HG03442 (cell line): Measurements from ENCODE around the gene RC3H2.
"Not testable (repeated sequence)": the region's sequence is repeated elsewhere in the genome, so short reads cannot be mapped to it uniquely, and the experiment has no call there.

Source experiments
- ATAC-seq: cut with Tn5 transposase; IDR thresholded peaks from one replicate; pipeline ENCODE4 v1.9.1; 2021; ENCODE audit warnings: mild to moderate bottlenecking, moderate library complexity; ENCODE audit not compliant: unreplicated experiment

The RC3H2 gene

DNA sequence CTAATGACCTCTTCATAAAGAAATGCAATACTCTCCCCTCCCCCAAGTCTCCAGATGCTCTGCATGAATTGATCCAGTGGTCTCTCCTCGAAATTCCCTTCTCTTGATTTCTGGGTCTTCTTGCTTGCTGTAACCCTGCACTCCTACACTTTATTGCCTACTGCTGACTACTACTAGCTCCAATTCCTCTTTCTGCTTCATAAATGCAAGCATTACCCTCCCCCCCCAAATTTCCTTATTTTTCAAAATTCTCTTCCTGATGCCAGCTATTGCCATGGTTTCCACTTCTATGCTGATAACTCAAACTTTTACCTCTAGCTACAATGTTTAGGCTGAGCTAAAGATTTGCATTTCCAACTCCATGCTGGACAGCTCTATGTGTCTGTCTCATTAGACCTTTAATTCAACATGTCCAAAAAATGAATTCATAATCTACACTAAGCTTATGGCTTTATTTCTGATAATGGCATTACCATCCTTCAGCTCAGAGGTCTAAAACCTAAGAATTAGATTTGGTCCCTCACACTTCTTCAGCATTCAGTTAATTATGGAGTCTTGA is 24.7 kb upstream of the RC3H2 start:
- no peak for ATAC-seq

DNA sequence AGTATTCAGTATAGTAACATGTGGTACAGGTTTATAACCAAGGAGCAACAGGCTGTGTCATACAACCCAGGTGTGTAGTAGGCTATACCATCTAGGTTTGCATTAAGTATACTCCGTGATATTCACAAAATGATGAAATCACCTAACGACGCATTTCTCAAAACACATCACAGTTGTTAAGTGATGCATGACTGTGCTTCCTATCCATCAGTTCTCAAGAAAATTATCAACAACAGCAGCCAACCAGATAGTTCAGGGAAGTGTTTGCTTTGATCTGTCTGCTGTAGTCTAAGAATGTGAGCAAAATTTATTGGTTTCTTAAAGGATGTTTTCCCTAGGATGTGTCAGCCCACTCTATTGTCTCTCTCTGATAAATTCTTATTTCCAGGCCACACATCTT is 18.8 kb upstream of the RC3H2 start:
- no peak for ATAC-seq

- no peak for ATAC-seq
Observed at GRCh38 chr9:122922713-122923112, 17.6 kb upstream of the RC3H2 start.

DNA sequence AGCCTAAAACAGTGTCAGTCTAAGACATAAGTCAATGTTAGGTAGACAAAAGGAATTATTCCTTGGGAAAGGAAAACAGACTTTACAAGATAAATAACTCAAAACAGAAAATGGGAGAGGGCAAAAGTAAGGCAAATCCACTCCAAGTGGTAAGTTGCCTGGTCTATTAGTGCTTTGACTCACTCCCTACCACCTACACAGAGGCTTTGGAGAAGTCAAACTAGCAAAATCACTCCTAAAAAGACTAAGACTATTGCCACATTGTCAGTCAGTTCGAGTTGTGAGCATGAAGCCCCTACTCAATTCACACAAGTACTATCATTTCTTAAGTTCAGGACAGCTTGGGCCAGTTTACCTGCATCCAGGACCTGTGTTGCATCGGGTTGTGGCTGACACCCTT is 13.2 kb upstream of the RC3H2 start:
- no peak for ATAC-seq

GRCh38 chr9:122912964-122913673 is 8.0 kb upstream of the RC3H2 start, which contains the start of gene ZBTB6:
ZBTB6 (minus strand) TSS chr9:122913323; CDS start chr9:122912072, 1,251 bp downstream.
- peak; percentile 97 for ATAC-seq

DNA sequence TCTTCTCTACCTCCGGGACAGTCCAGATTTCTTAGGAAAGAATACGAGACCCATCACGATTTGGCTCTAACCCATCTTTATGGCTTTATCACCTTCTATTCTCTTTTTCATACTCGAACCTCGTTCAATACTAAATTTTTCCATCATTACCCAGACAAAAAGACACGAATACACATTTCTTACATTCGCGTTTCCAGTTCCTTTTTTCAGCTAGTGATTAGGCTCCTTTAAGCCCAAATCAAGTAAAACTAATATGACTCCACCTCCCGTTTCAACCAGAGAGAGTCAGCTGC is 7.5 kb upstream of the RC3H2 start:
- ATAC-seq: no peak

DNA sequence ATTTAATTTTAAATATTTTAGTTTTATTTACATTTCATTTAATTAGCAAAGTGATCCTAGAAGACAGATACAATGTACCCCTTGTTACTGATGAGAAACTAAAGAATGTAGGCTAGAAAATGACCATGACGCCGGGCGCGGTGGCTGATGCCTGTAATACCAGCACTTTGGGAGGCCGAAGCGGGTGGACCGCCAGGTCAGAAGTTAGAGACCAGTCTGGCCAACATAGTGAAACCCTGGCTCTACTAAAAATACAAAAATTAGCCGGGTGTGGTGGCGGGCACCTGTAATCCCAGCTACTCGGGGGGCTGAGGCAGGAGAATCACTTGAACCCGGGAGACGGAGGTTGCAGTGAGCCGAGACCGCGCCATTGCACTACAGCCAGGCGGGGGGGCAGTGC is 963 bp upstream of the RC3H2 start:
- not testable (repeated sequence) for ATAC-seq

GRCh38 chr9:122904466-122904822 is 715 bp downstream of the RC3H2 start:
- peak; percentile 16 for ATAC-seq

DNA sequence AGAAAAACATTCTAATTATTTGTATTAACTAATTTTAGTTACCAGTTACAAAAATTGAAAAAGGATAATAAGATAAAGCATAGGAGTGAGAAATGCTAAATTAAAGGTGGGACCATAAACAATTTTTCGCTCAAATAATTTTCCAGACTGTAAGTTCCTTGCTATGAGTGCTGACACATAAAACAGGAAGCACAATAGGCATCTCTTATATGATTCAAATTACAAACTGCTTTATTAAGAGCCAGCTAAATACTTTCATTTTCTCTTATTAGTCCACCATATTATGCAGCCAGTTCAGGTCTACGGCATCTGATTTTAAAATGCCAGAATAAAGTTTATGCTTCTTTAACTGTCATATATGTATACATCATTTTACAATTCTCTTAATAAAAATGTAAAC is 4.4 kb downstream of the RC3H2 start:
- ATAC-seq: no peak

DNA sequence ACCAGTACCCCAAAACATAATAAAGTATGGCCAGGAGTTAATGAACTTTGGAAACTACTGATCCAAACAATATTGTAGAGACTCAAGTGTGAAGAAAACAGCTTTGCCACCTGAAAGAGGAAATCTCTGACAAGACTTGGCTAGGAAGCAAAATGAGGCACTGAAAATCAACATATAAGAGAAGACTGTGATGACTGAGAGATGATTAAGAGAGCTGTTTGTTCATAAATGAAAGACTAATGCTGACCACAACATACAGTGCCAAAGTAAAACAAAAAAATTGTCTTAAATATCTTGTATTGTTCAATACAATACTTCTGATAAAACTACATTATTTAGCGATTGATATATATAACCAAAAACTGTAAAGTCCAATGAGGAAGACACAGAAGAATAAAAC is 7.2 kb downstream of the RC3H2 start:
- ATAC-seq: no peak

DNA sequence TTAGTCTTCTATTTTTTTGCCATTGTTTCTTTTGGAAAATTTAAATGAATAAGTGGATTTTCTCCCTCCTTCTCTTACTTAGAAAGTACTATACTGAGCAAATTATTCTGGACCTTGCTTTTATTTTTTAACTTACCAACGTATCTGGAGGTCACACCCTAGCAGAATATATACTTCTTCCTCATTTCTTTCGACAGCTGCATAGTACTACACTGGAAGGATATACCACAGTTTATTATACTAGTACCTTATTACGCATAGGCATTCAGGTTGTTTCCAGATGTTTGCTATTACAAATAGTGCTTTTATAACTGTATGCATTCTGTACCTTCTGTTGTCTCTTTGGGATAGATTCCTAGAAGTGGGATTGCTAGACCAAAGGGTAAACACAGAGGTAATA is 16.7 kb downstream of the RC3H2 start:
- ATAC-seq: no peak

- no peak for ATAC-seq
Observed at GRCh38 chr9:122883125-122883524, 22.0 kb downstream of the RC3H2 start.

DNA sequence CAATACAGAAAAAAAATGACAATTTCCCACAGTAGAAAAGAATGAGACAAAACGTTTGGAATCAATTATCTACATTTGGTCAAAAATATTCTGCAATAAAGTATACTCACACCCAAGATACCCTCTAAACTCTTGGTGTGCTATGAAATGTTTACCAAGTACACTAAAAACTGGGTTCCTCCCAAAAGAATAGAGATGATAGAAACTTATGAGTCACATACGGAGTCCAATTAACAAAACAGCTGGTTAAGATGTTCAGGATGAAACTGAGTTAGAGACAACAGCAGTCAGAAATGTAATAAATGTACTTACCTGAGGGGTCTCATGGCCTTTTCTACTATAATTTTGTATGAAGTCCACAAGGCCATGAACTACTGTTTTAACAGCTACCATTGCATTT is 25.7 kb downstream of the RC3H2 start:
- no peak for ATAC-seq

DNA sequence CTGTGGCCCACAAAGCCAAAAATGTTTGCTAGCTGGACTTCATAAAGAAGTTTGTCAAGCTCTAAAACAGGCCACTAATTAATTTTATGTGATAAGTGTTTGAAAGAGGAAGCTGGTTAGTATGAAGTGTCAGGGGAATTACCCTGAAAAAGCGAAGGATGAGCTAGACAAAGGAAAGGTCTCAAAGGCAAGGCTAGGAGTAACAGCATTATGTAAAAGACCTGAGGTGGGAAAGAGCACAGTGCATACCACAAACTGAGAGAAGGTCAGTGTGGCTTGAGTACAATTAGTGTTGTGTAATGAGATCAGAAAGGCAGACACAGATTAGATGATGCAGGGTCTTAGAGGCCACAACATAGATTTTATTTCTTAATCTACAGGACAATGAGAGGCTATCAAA is 29.6 kb downstream of the RC3H2 start:
- ATAC-seq: no peak

DNA sequence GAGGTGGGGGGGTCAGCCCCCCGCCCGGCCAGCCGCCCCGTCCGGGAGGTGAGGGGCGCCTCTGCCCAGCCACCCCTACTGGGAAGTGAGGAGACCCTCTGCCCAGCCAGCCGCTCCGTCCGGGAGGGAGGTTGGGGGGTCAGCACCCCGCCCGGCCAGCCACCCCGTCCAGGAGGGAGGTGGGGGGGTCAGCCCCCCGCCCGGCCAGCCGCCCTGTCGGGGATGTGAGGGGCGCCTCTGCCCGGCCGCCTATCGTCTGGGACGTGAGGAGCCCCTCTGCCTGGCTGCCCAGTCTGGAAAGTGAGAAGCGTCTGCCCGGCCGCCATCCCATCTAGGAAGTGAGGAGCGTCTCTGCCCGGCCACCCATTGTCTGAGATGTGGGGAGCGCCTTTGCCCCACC is 37.9 kb downstream of the RC3H2 start:
- not testable (repeated sequence) for ATAC-seq

DNA sequence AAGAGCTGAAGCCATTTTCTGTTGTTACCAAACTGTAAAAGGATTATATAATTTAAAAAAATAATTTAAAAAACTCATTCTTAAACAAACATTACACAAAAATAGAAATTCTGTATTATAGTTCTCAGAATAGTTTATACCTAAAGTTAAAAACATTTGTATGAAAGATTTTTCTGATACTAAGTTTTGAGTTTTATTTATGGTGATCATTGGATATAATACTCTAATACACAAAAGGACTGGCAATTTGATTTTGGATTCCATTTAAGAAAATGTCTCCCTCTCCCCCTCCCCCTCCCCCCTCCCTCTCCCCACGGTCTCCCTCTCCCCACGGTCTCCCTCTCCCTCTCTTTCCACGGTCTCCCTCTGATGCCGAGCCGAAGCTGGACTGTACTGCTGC is 39.1 kb downstream of the RC3H2 start:
- no peak for ATAC-seq

DNA sequence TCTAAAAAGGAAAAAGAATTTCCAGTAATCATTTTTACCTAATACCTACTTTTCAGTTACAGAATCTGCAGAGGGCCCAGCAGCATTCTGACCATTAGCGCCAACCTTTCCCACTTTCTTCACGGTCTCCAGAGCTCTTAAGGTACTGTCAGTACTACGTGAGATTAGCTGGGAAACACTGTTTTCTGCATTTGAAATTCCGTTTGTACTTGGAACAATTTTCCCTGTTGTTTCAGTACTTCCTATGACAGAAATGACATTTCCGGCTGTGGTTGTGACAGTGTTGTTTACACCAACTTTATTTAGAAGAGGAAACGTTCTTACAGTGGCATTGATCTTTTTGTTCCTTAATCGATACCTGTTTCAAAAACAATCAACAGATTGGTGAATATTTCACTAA is 39.9 kb downstream of the RC3H2 start:
- no peak for ATAC-seq

DNA sequence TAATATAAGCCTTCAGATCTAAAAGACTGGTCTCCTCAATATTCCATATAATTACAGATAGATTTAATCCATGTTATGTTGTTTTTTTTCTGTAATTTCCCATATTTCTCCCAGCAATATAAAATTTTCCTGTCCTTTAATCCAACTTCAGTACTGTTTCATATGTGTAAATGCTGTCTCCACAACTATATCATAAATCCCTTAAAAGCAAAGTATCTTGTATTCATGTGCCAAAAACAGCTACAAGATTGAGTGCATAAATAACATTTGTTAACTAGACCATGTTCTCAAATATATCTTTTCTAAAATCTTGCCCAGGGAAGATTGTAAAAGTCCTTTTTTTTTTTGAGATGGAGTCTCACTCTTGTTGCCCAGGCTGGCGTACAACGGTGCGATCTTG is 41.8 kb downstream of the RC3H2 start:
- ATAC-seq: no peak

- ATAC-seq: no peak
Observed at GRCh38 chr9:122860319-122861142, 44.6 kb downstream of the RC3H2 start.

DNA sequence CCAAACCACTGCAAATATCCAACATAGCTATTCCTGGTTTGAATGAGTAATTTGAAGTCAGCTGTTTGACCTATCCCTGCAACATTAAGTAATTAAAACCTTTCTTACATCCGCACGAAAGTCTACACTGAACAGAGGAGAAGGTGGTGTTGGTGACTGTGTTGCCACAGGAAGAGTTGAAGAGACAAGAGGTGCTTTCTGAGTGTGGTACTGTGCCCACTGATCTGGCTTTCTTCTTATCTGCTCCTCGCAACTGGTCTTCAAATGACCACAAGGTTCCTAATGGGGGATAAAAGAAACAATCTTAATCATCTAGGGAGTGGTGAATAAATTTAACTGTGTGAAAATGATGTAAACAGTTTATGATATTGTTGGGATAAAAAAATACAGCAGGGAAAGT is 47.3 kb downstream of the RC3H2 start:
- no peak for ATAC-seq

- ATAC-seq: not testable (repeated sequence)
Observed at GRCh38 chr9:122852085-122852786, 52.9 kb downstream of the RC3H2 start.
